Muscle layer of colon (tissue), 2 donors: ENCODE measurements around the gene GOLGA1.
"Not testable (repeated sequence)": the region's sequence is repeated elsewhere in the genome, so short reads cannot be mapped to it uniquely, and the experiment has no call there.

Source experiments
- H3K27ac ChIP-seq: one replicate; pipeline ENCODE4 v1.7.0; 2013; ENCODE audit warnings: low read depth, mild to moderate bottlenecking, low read length, moderate library complexity
- H3K27me3 ChIP-seq, 2 donors: one replicate each; pipeline ENCODE4 v1.7.0; 2013; ENCODE audit warnings: low read length in 2 of 2, mild to moderate bottlenecking in 2 of 2; ENCODE audit not compliant: insufficient read depth in 2 of 2, control insufficient read depth in 1 of 2
- H3K36me3 ChIP-seq: one replicate; pipeline ENCODE4 v1.7.0; 2013; ENCODE audit warnings: mild to moderate bottlenecking, low read length; ENCODE audit not compliant: insufficient read depth
- H3K4me1 ChIP-seq: one replicate; pipeline ENCODE4 v1.7.0; 2013; ENCODE audit warnings: mild to moderate bottlenecking, low read length; ENCODE audit not compliant: insufficient read depth
- H3K4me3 ChIP-seq, 2 donors: one replicate each; pipeline ENCODE4 v1.7.0; 2013; ENCODE audit warnings: low read length in 2 of 2, low read depth in 1 of 2, mild to moderate bottlenecking in 1 of 2, moderate library complexity in 1 of 2
- H3K9ac ChIP-seq: one replicate; pipeline ENCODE4 v1.7.0; 2013; ENCODE audit warnings: low read length
- H3K9me3 ChIP-seq: one replicate; pipeline ENCODE4 v1.7.0; 2013; ENCODE audit warnings: mild to moderate bottlenecking, low read length
- donor health status: abdominal sarcoma.
- donor health status: Adenocarcinoma of cecum.

Gene GOLGA1, protein sequence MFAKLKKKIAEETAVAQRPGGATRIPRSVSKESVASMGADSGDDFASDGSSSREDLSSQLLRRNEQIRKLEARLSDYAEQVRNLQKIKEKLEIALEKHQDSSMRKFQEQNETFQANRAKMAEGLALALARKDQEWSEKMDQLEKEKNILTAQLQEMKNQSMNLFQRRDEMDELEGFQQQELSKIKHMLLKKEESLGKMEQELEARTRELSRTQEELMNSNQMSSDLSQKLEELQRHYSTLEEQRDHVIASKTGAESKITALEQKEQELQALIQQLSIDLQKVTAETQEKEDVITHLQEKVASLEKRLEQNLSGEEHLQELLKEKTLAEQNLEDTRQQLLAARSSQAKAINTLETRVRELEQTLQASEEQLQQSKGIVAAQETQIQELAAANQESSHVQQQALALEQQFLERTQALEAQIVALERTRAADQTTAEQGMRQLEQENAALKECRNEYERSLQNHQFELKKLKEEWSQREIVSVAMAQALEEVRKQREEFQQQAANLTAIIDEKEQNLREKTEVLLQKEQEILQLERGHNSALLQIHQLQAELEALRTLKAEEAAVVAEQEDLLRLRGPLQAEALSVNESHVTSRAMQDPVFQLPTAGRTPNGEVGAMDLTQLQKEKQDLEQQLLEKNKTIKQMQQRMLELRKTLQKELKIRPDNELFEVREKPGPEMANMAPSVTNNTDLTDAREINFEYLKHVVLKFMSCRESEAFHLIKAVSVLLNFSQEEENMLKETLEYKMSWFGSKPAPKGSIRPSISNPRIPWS

DNA sequence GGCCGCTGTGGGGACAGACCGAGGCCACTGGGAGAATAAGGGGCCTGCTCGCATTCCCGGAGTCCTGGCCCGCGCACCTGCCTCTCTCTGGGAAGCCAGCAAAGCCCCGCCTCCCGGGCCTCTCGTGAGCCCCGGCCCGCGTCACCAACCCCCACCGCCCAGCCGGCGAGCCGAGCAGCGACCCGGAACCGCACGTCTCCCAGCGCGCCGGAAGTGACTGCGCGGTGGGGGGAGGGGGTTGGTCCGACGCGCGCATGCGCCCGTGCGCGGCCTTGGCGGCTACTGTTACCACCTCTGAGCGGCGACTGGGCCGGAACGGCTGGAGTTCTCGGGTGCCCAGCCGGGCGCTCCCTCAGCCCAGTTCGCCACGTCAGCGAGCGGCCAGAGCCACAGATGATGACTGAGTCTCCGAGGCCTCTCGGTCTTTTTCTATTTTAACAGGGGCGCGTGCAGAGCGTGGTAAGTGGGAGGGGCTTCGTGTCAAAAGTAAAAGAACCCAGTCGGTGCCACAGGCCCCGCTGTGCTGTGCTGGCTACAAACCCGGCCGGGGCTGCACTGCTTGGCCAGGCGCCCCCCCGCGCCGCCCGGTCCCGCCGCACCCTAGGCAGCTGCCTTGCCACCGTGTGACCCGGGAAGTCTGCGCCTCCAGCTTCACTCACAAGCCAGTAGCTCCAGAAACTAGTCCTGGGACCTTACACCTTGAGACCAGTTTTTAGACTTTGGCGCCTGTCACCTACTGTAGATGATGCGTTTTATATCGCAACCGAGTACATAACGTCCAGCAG is at the start of gene GOLGA1:
Gene GOLGA1 (minus strand): TSS at position 190 of the 785 bp plus-strand sequence. CDS start 2,372 bp downstream, outside the sequence.
- peak within 1 kb of the TSS; percentile 84 to 87 for H3K4me3 ChIP-seq
- peak within 1 kb of the TSS; percentile 94 for H3K27ac ChIP-seq
- peaks cover 17% of the 10 kb centered on the region for H3K36me3 ChIP-seq
- H3K9ac ChIP-seq: peak within 1 kb of the TSS; percentile 98
- no peaks in the 10 kb centered on the region for H3K27me3 ChIP-seq
- H3K9me3 ChIP-seq: no peaks in the 10 kb centered on the region
- peaks cover 16% of the 10 kb centered on the region for H3K4me1 ChIP-seq

DNA sequence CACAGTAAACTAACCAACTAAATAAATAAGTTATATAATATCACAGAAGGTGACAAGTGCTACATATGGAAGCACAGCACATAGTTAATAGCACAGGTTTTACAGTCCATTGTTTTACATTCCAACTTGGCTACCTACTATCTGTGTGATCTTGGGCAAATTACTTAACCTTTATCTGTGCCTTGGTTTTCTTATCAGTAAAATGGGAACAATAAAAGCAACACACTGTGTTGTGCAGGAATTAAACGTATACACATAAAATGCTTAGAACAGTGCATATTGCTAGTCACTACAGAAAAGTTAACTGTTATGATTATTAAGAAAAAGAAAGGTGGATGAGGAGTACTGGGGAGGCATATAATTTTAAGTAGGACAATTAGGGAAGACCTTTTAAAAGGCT is 42.8 kb upstream of the GOLGA1 start:
- no peaks in the 10 kb centered on the region for H3K4me1 ChIP-seq
- no peak overlapping the region for H3K4me3 ChIP-seq
- no peaks in the 10 kb centered on the region for H3K36me3 ChIP-seq
- H3K27me3 ChIP-seq: no peaks in the 10 kb centered on the region
- H3K27ac ChIP-seq: no peak overlapping the region
- H3K9me3 ChIP-seq: no peaks in the 10 kb centered on the region
- H3K9ac ChIP-seq: no peak overlapping the region

- Histone ChIP-seq H3K4me3 (no peak overlapping the region), H3K27ac (no peak overlapping the region), H3K27me3 (no peaks in the 10 kb centered on the region), H3K4me1 (no peaks in the 10 kb centered on the region), H3K9me3 (no peaks in the 10 kb centered on the region), H3K9ac (no peak overlapping the region), H3K36me3 (no peaks in the 10 kb centered on the region)
Measured at GRCh38 chr9:124980431-124980830, 39.5 kb upstream of the GOLGA1 start.

DNA sequence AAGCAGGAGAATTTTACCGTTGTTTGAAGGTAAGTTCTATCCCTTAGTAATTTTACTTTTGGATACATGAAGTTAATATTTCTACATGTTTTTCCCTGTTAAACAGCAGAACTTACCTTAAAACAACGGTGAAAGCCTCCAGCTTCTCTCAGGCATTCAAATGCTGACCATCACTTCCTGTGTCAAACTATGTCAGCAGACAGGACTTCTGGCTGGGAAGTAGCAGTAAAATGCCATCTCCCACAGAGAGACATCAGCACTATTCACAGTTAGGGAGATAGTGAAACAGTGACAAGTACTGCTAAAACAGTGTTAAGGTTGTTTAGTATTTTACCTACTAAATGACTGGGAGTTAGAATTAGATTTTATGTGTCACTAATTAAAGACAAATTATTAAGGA is 34.2 kb upstream of the GOLGA1 start:
- H3K4me1 ChIP-seq: no peaks in the 10 kb centered on the region
- no peak overlapping the region for H3K9ac ChIP-seq
- H3K27ac ChIP-seq: no peak overlapping the region
- H3K9me3 ChIP-seq: no peaks in the 10 kb centered on the region
- H3K27me3 ChIP-seq: no peaks in the 10 kb centered on the region
- H3K36me3 ChIP-seq: peaks cover 13% of the 10 kb centered on the region
- H3K4me3 ChIP-seq: no peak overlapping the region

- no peaks in the 10 kb centered on the region for H3K27me3 ChIP-seq
- peaks cover 13% of the 10 kb centered on the region for H3K36me3 ChIP-seq
Measured at GRCh38 chr9:124973807-124974206, 32.9 kb upstream of the GOLGA1 start.

GRCh38 chr9:124972241-124972770 is 31.4 kb upstream of the GOLGA1 start:
- H3K27me3 ChIP-seq: no peaks in the 10 kb centered on the region
- H3K4me3 ChIP-seq: no peak overlapping the region
- no peak overlapping the region for H3K27ac ChIP-seq
- no peaks in the 10 kb centered on the region for H3K9me3 ChIP-seq
- peaks cover 13% of the 10 kb centered on the region for H3K36me3 ChIP-seq
- no peaks in the 10 kb centered on the region for H3K4me1 ChIP-seq
- H3K9ac ChIP-seq: no peak overlapping the region

More at GRCh38 chr9:124973807-124974206, 32.9 kb upstream of the GOLGA1 start:
- H3K4me1 ChIP-seq: no peaks in the 10 kb centered on the region
- no peaks in the 10 kb centered on the region for H3K9me3 ChIP-seq
- H3K27ac ChIP-seq: no peak overlapping the region
- no peak overlapping the region for H3K9ac ChIP-seq
- H3K4me3 ChIP-seq: no peak overlapping the region

- H3K36me3 ChIP-seq: peaks cover 13% of the 10 kb centered on the region
- H3K4me1 ChIP-seq: no peaks in the 10 kb centered on the region
- H3K4me3 ChIP-seq: no peak overlapping the region
- H3K9me3 ChIP-seq: no peaks in the 10 kb centered on the region
- no peak overlapping the region for H3K9ac ChIP-seq
- no peak overlapping the region for H3K27ac ChIP-seq
- H3K27me3 ChIP-seq: no peaks in the 10 kb centered on the region
Measured at GRCh38 chr9:124969401-124969800, 28.5 kb upstream of the GOLGA1 start.

DNA sequence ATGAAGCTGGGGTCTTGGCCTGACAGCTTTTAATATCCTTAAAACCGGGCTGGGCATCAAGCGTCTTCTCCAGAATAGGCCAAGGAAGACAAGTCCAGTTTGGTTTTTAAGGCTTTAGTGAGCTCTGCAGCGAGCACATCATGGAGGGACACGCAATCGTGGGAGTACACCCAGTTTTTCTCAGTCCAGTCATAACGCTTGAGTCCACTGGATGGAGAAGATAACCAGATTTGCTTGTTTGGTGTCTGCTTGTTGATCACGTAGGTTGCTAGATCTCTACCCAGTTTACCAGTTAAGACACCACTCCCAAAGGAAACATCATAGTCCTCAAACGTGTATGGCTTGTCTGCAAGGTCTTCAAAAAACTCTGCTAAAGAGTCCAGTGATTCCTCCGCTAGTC is 27.4 kb upstream of the GOLGA1 start:
- no peak overlapping the region for H3K9ac ChIP-seq
- H3K4me3 ChIP-seq: no peak overlapping the region

GRCh38 chr9:124965775-124966568 is 25.1 kb upstream of the GOLGA1 start:
- H3K4me3 ChIP-seq, H3K36me3 ChIP-seq, H3K4me1 ChIP-seq, H3K27me3 ChIP-seq, H3K9ac ChIP-seq, H3K27ac ChIP-seq, H3K9me3 ChIP-seq: not testable (repeated sequence)

More for the DNA sequence above, 27.4 kb upstream of the GOLGA1 start:
- Histone ChIP-seq H3K27ac (no peak overlapping the region), H3K4me1 (no peaks in the 10 kb centered on the region), H3K36me3 (peaks cover 7% of the 10 kb centered on the region), H3K9me3 (no peaks in the 10 kb centered on the region), H3K27me3 (no peaks in the 10 kb centered on the region)

- no peaks in the 10 kb centered on the region for H3K4me1 ChIP-seq
- no peak overlapping the region for H3K9ac ChIP-seq
- no peaks in the 10 kb centered on the region for H3K36me3 ChIP-seq
- H3K27ac ChIP-seq: no peak overlapping the region
- no peaks in the 10 kb centered on the region for H3K9me3 ChIP-seq
- H3K4me3 ChIP-seq: no peak overlapping the region
- H3K27me3 ChIP-seq: no peaks in the 10 kb centered on the region
Measured at GRCh38 chr9:124964604-124965003, 23.7 kb upstream of the GOLGA1 start.
